Measurements from ENCODE around the gene GALNTL6.

DNA sequence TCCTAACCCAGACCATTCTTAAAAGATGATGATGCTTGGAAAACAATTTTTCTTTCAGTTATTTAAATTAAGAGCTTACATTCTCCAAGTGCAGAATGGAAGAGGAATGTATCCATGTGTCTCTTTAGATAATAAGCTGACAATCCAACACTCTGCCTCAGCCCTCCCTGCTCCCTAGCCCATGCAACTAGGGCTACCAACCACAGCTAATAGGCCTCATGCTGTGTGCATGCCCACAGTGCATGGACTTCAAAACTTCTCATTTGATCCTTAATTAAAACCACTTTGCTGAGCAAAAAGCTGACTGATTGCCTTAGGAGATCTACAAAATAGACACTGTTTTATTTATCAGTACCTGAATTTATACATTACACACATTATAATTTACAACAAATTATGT is 473.9 kb downstream of the GALNTL6 start:
- TF ChIP-seq STAT1 (IDR thresholded peaks at IDR 0.05; ENCODE audit: unreplicated experiment) (no peak), POLR2AphosphoS5 (IDR thresholded peaks at IDR 0.05; ENCODE audit: low read depth) (no peak), CREB1 (CRISPR knock-in tag; IDR thresholded peaks at IDR 0.05; ENCODE audit: low read depth) (no peak), EZH2 (IDR thresholded peaks at IDR 0.05; ENCODE audit: low read depth, unreplicated experiment) (no peak), EZH2phosphoT487 (IDR thresholded peaks at IDR 0.05; ENCODE audit: unreplicated experiment) (no peak), ZNF331 (CRISPR knock-in tag; IDR thresholded peaks at IDR 0.05; ENCODE audit: low read depth) (no peak), JUNB (IDR thresholded peaks at IDR 0.05; ENCODE audit: unreplicated experiment) (no peak)
- TF ChIP-seq, protein P1, sequence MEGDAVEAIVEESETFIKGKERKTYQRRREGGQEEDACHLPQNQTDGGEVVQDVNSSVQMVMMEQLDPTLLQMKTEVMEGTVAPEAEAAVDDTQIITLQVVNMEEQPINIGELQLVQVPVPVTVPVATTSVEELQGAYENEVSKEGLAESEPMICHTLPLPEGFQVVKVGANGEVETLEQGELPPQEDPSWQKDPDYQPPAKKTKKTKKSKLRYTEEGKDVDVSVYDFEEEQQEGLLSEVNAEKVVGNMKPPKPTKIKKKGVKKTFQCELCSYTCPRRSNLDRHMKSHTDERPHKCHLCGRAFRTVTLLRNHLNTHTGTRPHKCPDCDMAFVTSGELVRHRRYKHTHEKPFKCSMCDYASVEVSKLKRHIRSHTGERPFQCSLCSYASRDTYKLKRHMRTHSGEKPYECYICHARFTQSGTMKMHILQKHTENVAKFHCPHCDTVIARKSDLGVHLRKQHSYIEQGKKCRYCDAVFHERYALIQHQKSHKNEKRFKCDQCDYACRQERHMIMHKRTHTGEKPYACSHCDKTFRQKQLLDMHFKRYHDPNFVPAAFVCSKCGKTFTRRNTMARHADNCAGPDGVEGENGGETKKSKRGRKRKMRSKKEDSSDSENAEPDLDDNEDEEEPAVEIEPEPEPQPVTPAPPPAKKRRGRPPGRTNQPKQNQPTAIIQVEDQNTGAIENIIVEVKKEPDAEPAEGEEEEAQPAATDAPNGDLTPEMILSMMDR (conservative IDR thresholded peaks at IDR 0.05; ENCODE audit: low read depth in 2 of 2) = no peak
- TF ChIP-seq, protein P2, sequence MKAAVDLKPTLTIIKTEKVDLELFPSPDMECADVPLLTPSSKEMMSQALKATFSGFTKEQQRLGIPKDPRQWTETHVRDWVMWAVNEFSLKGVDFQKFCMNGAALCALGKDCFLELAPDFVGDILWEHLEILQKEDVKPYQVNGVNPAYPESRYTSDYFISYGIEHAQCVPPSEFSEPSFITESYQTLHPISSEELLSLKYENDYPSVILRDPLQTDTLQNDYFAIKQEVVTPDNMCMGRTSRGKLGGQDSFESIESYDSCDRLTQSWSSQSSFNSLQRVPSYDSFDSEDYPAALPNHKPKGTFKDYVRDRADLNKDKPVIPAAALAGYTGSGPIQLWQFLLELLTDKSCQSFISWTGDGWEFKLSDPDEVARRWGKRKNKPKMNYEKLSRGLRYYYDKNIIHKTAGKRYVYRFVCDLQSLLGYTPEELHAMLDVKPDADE (IDR thresholded peaks at IDR 0.05) = no peak
- TF ChIP-seq, protein P3, sequence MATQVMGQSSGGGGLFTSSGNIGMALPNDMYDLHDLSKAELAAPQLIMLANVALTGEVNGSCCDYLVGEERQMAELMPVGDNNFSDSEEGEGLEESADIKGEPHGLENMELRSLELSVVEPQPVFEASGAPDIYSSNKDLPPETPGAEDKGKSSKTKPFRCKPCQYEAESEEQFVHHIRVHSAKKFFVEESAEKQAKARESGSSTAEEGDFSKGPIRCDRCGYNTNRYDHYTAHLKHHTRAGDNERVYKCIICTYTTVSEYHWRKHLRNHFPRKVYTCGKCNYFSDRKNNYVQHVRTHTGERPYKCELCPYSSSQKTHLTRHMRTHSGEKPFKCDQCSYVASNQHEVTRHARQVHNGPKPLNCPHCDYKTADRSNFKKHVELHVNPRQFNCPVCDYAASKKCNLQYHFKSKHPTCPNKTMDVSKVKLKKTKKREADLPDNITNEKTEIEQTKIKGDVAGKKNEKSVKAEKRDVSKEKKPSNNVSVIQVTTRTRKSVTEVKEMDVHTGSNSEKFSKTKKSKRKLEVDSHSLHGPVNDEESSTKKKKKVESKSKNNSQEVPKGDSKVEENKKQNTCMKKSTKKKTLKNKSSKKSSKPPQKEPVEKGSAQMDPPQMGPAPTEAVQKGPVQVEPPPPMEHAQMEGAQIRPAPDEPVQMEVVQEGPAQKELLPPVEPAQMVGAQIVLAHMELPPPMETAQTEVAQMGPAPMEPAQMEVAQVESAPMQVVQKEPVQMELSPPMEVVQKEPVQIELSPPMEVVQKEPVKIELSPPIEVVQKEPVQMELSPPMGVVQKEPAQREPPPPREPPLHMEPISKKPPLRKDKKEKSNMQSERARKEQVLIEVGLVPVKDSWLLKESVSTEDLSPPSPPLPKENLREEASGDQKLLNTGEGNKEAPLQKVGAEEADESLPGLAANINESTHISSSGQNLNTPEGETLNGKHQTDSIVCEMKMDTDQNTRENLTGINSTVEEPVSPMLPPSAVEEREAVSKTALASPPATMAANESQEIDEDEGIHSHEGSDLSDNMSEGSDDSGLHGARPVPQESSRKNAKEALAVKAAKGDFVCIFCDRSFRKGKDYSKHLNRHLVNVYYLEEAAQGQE (IDR thresholded peaks at IDR 0.05; ENCODE audit: unreplicated experiment) = no peak
- TF ChIP-seq, protein P4, sequence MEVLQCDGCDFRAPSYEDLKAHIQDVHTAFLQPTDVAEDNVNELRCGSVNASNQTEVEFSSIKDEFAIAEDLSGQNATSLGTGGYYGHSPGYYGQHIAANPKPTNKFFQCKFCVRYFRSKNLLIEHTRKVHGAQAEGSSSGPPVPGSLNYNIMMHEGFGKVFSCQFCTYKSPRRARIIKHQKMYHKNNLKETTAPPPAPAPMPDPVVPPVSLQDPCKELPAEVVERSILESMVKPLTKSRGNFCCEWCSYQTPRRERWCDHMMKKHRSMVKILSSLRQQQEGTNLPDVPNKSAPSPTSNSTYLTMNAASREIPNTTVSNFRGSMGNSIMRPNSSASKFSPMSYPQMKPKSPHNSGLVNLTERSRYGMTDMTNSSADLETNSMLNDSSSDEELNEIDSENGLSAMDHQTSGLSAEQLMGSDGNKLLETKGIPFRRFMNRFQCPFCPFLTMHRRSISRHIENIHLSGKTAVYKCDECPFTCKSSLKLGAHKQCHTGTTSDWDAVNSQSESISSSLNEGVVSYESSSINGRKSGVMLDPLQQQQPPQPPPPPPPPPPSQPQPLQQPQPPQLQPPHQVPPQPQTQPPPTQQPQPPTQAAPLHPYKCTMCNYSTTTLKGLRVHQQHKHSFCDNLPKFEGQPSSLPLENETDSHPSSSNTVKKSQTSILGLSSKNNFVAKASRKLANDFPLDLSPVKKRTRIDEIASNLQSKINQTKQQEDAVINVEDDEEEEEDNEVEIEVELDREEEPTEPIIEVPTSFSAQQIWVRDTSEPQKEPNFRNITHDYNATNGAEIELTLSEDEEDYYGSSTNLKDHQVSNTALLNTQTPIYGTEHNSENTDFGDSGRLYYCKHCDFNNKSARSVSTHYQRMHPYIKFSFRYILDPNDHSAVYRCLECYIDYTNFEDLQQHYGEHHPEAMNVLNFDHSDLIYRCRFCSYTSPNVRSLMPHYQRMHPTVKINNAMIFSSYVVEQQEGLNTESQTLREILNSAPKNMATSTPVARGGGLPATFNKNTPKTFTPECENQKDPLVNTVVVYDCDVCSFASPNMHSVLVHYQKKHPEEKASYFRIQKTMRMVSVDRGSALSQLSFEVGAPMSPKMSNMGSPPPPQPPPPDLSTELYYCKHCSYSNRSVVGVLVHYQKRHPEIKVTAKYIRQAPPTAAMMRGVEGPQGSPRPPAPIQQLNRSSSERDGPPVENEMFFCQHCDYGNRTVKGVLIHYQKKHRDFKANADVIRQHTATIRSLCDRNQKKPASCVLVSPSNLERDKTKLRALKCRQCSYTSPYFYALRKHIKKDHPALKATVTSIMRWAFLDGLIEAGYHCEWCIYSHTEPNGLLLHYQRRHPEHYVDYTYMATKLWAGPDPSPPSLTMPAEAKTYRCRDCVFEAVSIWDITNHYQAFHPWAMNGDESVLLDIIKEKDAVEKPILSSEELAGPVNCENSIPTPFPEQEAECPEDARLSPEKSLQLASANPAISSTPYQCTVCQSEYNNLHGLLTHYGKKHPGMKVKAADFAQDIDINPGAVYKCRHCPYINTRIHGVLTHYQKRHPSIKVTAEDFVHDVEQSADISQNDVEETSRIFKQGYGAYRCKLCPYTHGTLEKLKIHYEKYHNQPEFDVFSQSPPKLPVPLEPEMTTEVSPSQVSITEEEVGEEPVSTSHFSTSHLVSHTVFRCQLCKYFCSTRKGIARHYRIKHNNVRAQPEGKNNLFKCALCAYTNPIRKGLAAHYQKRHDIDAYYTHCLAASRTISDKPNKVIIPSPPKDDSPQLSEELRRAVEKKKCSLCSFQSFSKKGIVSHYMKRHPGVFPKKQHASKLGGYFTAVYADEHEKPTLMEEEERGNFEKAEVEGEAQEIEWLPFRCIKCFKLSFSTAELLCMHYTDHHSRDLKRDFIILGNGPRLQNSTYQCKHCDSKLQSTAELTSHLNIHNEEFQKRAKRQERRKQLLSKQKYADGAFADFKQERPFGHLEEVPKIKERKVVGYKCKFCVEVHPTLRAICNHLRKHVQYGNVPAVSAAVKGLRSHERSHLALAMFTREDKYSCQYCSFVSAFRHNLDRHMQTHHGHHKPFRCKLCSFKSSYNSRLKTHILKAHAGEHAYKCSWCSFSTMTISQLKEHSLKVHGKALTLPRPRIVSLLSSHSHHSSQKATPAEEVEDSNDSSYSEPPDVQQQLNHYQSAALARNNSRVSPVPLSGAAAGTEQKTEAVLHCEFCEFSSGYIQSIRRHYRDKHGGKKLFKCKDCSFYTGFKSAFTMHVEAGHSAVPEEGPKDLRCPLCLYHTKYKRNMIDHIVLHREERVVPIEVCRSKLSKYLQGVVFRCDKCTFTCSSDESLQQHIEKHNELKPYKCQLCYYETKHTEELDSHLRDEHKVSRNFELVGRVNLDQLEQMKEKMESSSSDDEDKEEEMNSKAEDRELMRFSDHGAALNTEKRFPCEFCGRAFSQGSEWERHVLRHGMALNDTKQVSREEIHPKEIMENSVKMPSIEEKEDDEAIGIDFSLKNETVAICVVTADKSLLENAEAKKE (CRISPR knock-in tag; IDR thresholded peaks at IDR 0.05) = no peak
